Testis (tissue), 2 donors: ENCODE results near the gene PLXDC1.

Experiments used
- CTCF ChIP-seq, 3 experiments: fragments of 450-650 bp in 2 of 3; fragments of 200-600 bp in 1 of 3; sonication (generic) in 1 of 3; IDR thresholded peaks; one replicate each; pipeline ENCODE4 v1.5.1; 2016 to 2019; ENCODE audit warnings: antibody characterized with exemption in 3 of 3, mild to moderate bottlenecking in 2 of 3, moderate library complexity in 1 of 3
- POLR2A ChIP-seq: fragments of 450-650 bp; IDR thresholded peaks from one replicate; pipeline ENCODE4 v1.6.1; 2017; ENCODE audit warnings: antibody characterized with exemption, mild to moderate bottlenecking, moderate library complexity

DNA sequence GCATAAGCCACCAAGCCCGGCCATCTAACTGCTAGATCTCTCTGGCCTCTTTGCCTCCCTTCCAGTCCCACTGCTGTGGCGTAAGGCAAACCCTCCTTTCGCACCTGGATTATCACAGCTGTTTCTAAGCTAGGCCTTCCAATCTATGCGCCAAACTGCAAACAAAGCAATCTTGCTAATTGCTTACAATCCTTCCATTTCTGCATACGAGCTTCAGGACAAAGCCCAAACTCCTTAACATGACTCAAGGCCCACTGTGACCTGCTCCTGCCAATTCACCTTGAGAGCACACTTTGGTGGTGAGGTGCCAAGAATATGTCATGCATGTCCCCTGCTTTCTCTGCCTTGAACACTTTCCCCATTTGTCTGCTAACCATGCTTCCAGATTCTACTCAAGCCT is 20.5 kb upstream of the PLXDC1 start:
- TF ChIP-seq CTCF (IDR thresholded peaks at IDR 0.05) (no peak), POLR2A (no peak)
